ENCODE data around the gene DRD1.
"Not testable (repeated sequence)": the region's sequence is repeated elsewhere in the genome, so short reads cannot be mapped to it uniquely, and the experiment has no call there.

- TF ChIP-seq POLR2A (IDR thresholded peaks at IDR 0.05; ENCODE audit: low read length); GATA1 (IDR thresholded peaks at IDR 0.05; ENCODE audit: low read depth, low read length): not testable (repeated sequence)
Observed at GRCh38 chr5:175454338-175454737, 10.4 kb upstream of the DRD1 start.

Data from erythroblast (primary cell).